NCI-H774 (cell line): ENCODE results near the gene RANBP10.

Experiments
- DNase-seq: peaks from one replicate; lab custom pipeline; 2025; lab: John Stamatoyannopoulos, UW

Gene RANBP10

DNA sequence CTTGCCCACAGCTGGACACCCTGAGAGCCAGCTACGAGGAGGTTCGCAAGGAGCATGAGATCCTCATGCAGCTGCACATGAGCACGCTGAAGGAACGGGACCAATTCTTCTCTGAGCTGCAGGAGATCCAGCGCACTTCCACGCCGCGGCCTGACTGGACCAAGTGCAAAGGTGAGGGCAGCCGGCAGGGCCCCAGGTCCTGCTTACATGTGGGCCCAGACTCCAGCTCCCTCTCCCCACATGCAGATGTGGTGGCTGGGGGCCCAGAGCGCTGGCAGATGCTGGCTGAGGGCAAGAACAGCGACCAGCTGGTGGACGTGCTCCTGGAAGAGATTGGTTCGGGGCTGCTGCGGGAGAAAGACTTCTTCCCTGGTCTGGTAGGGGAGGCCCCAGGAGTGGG is 19.5 kb upstream of the RANBP10 start:
- DNase-seq, result no peak

DNA sequence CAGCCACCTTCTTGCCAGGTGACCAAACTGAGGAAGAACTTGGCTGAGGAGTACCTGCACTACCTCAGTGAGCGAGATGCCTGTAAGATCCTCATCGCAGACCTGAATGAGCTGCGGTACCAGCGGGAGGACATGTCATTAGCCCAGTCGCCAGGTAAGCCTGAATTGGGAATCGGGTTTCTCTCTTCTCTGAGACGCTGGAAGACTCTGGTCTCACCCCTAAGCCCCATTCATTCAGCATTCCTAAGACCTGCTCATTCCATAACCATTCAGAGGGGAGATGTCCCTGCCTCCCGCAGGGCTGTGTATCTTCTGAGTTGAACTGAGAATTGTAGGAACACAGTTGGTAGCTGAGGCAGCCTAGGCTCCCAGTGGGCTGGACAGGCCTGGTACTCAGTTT is 18.8 kb upstream of the RANBP10 start:
- no peak for DNase-seq

DNA sequence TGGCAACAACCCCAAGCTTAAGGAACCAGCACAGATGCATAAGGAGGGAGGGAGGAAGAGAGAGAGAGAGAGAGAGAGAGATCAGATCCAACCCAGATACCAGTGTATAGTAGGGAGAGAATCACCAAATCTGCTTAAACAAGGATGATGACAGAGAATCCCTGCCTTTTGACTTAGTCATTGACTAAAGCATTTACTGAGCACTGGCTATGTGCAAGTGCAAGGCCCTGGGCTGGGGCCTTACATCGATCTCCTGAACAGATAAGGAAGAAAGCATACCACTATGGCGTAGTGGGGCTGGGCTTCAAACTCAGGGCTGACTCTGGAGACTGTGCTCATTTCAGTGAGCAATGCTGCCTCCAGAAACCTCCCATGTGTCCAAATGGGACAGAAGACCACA is 16.2 kb upstream of the RANBP10 start:
- no peak for DNase-seq

DNA sequence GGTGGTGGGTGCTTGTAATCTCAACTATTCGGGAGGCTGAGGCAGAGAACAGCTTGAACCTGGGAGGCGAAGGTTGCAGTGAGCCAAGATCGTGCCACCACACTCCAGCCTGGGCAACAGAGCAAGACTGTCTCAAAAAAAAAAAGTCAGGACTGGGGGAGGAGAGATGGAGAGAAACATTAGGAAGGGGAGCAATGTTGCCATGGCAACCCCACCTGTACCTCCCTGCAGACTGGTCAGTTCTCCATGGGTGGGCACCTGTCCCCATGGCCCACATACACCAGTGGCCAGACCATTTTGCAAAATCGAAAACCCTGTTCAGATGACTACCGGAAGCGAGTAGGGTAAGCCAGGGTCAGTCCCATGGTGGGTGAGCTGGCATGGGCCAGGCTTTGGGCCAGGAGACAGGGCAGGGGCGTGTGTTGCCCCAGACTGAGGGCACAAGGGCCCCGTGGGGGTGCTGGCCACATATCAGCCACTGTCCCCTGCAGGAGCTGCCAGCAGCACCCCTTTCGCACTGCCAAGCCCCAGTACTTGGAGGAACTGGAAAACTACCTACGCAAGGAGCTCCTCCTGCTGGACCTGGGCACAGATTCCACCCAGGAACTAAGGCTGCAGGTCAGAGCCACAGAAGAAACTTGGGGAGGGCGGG is 14.4 kb upstream of the RANBP10 start:
- no peak for DNase-seq

DNA sequence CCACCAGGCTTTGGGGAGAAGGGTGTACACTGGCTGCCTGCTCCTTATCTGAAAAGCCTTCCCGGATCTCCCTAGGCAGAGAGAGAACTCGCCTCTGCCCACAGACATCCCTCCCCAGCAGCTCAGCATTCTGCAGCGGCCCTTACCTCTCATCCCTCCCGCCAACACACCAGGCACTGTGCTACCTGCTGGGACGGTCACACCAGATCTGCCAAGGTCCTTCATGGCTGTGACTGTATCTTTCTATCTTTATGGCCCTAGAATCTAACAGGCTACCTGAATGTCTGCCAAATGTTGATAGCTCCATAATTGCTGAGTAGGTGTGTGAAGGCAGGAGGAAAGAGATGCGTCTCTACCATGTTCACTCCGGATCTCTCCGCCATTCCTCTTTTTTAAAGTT is 8.2 kb upstream of the RANBP10 start:
- DNase-seq, result no peak

DNA sequence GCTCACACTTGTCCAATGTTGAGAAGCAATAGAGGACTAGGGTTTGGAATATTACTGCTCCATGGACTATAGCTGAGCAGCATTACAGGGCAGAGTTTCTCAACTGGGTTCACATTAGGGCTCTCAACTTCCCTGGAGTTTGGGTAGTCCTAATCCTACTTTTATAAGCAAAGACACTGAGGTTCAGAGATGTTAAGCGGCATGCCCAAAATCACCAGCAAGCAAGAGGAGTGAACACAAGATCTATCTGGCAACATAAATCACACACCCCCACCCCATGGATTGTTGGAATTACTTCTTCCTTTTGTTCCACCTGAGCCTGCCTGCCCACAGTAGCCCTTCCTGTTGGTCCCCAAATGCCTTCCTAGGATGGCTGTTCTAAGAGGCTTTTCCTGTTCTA is 5.5 kb upstream of the RANBP10 start:
- no peak for DNase-seq

DNA sequence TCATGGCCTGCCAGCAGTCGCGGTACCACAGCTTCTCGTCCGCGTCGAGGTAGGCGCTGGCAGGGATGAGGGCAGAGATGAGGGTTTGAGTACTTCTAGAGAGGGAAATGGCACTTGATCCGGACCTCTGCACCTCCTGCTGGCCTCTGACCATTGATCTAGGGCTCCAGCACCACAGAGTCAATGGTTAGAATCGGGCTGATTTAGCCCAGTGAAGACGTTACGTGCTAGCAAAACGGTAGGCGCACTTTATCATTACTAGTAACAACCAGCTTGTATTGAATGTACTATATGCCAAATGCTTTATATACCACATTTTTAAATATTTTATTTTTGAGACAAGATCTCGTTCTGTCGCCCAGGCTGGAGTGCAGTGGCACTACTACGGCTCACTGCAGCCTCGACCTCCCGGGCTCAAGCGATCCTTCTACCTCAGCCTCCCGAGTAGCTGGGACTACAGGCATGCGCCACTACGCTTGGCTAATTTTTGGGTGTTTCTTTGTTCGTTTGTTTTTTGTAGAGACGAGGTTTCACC is 855 bp upstream of the RANBP10 start:
- DNase-seq, result no peak

DNA sequence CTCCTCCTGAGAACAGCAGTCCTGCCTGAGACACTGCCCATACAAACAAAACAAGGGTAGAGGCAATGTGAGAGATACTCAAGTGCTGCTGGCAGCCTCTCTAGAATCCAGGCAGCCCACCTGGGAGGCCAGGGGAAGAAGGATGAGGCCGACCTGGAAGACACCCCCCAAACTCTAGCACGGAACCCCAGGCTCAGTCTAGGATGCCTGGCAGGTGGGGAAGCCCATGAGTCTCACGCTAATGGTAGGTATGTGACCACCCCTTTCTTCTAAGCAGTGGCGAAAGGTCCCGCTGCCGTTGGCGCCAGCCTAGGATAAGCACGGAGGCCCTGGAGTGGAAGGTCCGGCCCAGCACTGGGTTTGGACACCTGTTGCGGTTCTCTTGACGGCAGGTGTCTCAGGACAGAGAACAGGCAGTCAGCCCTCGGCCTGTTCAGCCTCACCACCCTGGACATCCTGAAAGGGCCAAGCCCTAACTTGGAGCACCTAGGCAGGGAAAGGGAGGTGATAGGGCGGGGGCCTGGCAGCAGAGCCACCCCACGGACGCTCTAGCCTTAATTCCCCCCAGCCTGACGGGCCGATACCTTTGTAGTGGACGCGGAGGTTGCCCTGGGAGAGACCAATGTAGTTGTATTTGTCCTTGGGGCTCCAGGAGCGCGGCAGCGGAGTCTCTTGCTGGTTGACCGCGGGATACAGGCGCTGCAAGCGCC is 487 bp downstream of the RANBP10 start:
- no peak for DNase-seq

DNA sequence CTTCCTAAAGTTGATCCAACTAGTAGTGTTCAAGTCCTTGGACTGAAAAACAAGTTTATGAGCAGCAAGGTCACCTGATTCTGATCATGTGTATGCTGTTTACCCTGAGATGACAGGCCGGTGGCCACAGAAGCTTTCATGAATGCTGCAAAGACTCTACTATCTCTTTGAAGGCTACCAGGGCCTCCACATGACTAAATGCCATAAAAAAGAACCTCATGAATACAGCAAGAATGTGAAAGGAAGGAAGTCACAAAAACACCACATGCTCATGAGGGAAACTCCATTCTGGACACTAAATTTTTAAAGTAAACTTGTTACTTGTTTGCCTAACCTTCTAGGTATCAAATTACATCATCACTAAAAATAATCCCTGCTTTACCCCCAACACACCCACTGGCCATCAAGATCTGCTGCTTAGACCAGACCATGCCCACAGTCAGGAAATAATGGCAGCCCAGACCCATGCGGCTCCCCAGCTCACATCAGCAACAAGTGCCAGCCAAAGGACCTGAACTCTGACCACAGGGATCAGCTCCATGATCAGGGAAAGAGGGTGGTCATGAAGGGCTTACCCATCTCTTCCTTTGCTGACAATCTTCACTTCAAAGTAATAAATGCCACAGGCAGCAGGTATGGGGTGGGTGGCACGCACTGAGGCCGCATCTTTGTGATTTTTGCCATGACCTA is 1.4 kb downstream of the RANBP10 start:
- no peak for DNase-seq

DNA sequence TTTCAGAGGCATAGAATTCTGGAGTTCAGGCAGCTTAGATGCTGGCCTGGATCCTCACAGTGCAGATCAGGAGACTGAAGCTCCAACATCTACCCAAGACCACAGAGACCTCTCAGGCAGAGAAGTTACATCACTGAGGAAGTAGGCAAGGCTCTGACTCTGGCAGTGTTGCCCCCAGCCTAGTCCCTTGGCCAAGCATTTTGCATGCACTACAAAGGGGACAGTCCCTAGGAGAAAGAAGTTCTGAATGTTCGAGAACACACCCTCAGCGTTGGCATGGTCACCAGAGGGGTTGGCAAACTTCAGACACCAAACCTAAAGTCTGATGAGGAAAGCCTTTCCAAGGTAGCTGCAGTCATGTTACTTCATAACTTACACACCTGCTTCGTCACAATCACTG is 2.5 kb downstream of the RANBP10 start:
- DNase-seq, result no peak

DNA sequence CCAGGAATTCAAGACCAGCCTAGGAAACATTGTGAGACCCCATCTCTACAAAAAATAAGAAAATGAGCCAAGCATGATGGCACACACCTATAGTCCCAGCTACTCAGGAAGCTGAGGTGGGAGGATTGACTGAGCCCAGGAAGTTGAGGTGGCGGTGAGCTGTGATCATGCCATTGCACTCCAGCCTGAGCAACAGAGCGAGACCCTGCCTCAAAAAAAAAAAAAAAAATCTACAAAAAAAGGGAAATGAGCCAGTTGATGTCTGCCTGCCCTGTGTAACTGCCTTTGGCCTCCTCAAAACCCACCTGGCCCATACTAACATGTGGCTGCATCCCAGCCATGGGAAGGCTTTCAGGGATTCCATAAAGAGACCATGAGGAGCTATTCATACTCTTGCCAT is 4.5 kb downstream of the RANBP10 start:
- no peak for DNase-seq

DNA sequence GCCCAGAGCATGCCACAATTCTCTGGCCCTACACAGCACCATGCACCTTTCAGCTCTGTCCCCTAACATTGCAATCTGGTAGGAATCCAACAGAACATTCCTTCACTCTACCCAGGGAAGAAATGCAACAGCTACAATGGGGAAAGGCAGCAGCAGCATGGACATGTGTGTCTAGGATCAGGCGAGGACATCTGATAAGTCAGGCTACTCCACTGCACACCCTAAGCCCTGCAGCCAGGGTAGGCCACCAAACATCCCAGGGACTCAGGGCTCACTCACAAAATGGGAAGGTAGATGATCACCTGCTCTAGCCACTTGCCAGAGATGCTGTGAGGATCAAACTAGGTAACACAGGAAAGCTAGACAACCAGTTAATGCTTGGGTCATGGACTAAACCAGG is 5.1 kb downstream of the RANBP10 start:
- DNase-seq, result no peak

DNA sequence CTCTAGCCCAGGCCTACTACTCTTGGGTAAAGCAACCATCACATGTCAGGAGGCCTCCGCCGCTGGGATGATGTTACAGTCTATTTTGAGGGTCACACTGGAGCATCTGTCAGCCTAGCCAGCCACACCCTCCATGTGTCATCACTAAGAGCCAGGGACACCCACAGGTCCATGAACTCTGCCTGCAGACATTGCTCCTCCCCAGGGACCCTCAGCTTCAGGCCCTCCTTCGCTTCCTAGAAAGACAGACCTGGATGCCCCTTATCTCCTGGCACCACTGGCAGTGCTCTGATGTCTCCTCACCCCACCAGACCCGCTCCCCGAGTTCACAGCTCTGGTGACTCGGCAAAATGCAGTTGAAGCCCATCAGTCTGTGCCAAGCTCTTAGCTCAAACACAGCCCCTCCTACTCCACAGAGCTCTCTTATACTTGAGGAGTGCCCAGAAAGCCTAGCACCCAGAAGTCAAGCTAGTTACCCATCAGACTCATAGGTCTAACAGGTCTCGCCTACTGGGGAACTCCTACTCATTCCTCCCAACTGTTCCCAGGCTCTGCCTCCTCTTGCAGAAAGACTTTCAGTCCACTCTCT is 5.9 kb downstream of the RANBP10 start:
- no peak for DNase-seq

DNA sequence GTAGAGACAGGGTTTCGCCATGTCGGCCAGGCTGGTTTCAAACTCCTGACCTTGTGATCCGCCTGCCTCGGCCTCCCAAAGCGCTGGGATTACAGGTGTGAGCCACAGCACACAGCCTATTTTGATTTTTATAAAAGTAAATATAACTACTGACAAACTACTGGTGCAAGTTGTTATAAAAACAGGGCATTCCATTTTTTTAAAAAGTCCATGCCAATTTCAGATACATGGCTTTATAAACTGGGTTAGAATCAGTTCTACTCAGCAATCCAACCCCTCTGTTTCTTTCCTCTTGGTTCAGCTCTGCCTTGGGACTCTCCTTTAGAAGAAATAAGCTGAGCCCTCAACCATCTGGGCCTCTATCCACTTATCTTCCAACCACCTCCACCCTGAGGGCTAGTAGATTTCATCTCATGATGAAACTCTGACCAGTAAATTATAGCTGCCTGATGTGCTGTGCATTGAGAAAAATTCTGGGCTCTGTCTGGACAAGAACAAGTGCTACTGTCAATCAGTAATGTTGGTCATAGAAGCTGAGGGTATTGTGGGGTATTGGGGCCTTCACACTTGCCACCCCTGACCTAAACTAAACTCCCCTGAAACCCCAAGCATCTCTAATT is 10.2 kb downstream of the RANBP10 start:
- no peak for DNase-seq

DNA sequence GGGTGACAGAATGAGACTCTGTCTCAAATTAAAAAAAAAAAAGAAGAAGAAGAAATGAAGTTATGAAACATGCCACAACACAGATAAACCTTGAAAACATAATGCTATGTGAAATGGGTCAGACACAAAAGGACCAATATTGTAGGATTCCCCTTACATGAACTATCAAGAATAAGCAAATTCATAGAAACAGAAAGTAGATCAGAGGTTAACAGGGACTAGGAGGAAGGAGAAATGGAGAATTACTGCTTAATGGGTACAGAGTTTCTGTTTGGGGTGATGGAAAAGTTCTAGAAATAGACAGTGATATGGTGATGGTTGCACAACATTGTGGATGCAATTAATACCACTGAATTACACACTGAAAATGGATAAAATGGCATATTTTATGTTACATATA is 16.3 kb downstream of the RANBP10 start:
- no peak for DNase-seq

DNA sequence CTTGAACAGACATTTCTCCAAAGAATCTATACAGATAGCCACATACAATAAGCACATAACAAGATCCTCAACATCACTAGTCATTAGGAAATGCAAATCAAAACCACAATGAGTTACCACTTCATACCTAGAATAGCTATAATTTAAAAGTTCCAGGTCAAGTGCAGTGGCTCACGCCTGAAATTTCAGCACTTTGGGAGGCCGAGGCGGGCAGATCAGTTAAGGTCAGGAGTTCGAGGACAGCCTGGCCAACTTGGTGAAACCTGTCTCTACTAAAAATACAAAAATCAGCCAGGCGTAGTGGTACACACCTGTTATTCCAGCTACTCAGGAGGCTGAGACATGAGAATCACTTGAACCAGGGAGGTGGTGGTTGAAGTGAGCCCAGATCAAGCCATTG is 19.9 kb downstream of the RANBP10 start:
- no peak for DNase-seq

DNA sequence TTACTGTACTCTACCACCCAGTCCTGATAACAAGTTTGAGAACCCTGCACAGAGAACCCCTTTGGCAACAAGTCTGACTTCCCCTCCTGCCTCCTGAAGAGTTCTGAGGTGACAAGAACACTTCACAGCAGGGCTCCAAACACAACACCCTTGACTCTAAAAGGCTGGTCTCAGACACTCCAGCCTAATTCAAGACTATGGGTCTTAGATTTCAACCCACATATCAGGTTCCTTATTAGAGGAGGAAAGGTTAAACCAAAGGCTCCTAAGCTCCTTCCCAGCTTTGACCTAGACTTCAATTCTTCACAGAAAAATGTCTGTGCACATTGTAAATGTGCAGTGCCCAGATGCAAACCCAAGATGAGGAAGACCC is 23.0 kb downstream of the RANBP10 start:
- no peak for DNase-seq

DNA sequence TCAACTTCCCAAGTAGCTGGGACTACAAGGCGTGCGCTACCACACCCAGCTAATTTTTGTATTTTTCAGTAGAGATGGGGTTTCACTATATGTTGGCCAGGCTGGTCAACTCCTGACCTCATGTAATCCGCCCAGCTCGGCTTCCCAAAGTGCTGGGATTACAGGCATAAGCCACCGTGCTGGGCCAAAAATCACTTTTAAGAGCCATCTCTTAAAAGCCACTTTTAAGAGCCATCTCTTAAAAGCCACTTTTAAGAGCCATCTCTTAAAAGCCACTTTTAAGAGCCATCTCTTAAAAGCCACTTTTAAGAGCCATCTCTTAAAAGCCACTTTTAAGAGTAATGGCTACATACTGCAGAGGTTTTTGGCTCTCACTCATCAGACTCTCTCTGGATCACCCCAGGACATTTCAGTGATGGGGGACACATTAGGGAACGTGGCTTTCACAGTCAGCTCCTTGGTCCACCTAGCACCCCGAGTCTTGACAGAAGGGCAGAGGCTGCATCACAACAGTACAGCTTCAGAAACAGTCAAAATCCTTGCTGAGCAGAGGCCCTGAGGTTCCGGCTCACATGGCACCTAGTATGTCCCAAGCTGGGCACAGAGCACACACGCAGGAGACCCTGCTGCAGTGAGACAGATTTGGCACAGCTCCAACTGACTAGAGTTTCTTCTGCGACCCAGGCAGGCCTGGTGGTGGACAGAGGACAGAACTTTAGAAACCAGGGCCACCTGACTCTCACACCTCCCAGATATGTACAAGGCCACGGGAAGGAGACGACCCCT is 23.6 kb downstream of the RANBP10 start:
- DNase-seq, result no peak

DNA sequence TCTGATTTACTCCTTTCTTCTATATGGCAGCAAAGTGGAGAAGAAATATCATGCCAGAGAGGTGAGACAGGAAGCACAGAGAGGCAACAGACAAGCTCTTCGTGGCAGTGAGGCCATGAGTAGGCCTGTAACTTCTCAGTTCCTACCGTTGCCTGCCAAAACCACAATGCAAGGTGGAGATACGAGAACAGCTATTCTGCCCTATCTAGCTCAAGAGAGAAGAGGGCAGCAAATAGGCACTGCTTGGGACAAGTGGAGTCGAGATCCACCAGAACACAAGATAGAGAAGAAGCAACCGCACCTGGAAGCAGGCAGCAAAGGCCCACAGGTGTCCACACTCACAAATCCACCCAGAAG is 24.8 kb downstream of the RANBP10 start:
- no peak for DNase-seq

DNA sequence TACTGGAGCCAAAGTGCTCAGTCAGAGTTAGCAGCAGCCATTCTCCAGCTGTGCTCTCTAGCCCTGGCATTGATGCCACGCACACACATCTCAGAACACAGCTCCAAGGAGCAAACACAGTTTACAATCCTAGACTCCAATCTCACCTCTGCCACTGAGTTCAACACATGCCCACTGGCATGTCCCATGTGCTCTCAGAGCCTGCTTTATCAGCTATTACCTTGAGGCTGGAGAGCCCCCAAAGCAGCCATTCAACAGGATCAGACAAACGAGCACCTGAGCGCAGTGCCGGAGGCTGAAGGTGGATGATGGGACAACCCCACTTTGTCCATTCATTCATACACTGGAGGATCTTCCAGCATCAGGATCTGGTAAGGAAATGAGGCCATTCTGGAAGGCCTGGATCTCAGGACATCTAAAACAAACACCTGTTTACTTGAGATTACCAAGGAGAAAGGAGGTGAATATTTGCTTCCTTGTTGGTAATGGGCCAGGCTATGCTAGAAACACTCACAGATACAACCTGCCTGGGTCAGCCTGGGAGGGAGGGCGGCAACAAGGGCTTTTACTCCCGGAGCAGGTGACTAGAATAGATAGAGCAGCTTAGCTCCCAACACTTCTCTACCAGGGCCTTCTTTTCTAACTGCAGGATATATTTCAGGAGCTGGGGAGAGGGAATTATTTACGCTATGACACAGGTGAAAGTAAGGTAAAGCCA is 25.4 kb downstream of the RANBP10 start:
- no peak for DNase-seq
